ENCODE measurements around the gene ARHGEF3.

Gene ARHGEF3

GRCh38 chr3:56802378-56802745 lies 613 bp upstream of the ARHGEF3 start:
- Histone ChIP-seq H3K27me3 (replicated peaks; ENCODE audit: control insufficient read depth, insufficient read depth, low read length) (no peaks in the 10 kb centered on the region), H3K36me3 (ENCODE audit: control insufficient read depth, insufficient read depth, low read length) (no peaks in the 10 kb centered on the region), H3K4me3 (replicated peaks; ENCODE audit: low read depth, low read length) (peak overlapping the region; percentile 91; the same call in 1 of the 2 replicates)
- no peak for DNase-seq (ENCODE audit: extremely low read depth, insufficient read length)
- no peak for TF ChIP-seq CTCF (IDR thresholded peaks at IDR 0.05; ENCODE audit: insufficient read depth, low read length, poor library complexity, severe bottlenecking)

GRCh38 chr3:56800832-56801661 lies 702 bp downstream of the ARHGEF3 start:
- H3K27me3 ChIP-seq (replicated peaks; ENCODE audit: control insufficient read depth, insufficient read depth, low read length) = no peaks in the 10 kb centered on the region
- DNase-seq (ENCODE audit: extremely low read depth, insufficient read length) = no peak
- H3K36me3 ChIP-seq (ENCODE audit: control insufficient read depth, insufficient read depth, low read length) = no peaks in the 10 kb centered on the region
- H3K4me3 ChIP-seq (replicated peaks; ENCODE audit: low read depth, low read length) = peak overlapping the region; percentile 91
- TF ChIP-seq CTCF (IDR thresholded peaks at IDR 0.05; ENCODE audit: insufficient read depth, low read length, poor library complexity, severe bottlenecking) = no peak

GRCh38 chr3:56800130-56800831 lies 1.5 kb downstream of the ARHGEF3 start:
- peak; percentile 58 for DNase-seq (ENCODE audit: extremely low read depth, insufficient read length)
- Histone ChIP-seq H3K36me3 (ENCODE audit: control insufficient read depth, insufficient read depth, low read length) (no peaks in the 10 kb centered on the region), H3K27me3 (replicated peaks; ENCODE audit: control insufficient read depth, insufficient read depth, low read length) (no peaks in the 10 kb centered on the region), H3K4me3 (replicated peaks; ENCODE audit: low read depth, low read length) (peak overlapping the region; percentile 91)
- no peak for TF ChIP-seq CTCF (IDR thresholded peaks at IDR 0.05; ENCODE audit: insufficient read depth, low read length, poor library complexity, severe bottlenecking)

- Histone ChIP-seq H3K36me3 (ENCODE audit: control insufficient read depth, insufficient read depth, low read length) (no peaks in the 10 kb centered on the region), H3K4me3 (replicated peaks; ENCODE audit: low read depth, low read length) (peak overlapping the region; percentile 91), H3K27me3 (replicated peaks; ENCODE audit: control insufficient read depth, insufficient read depth, low read length) (no peaks in the 10 kb centered on the region)
- DNase-seq (ENCODE audit: extremely low read depth, insufficient read length) = peak; percentile 42
- TF ChIP-seq CTCF (IDR thresholded peaks at IDR 0.05; ENCODE audit: insufficient read depth, low read length, poor library complexity, severe bottlenecking) = peak; percentile 29
Observed at GRCh38 chr3:56799251-56799882, 2.4 kb downstream of the ARHGEF3 start.

GRCh38 chr3:56796996-56797395 lies 4.8 kb downstream of the ARHGEF3 start:
- Histone ChIP-seq H3K27me3 (replicated peaks; ENCODE audit: control insufficient read depth, insufficient read depth, low read length) (no peaks in the 10 kb centered on the region), H3K4me3 (replicated peaks; ENCODE audit: low read depth, low read length) (no peak overlapping the region), H3K36me3 (ENCODE audit: control insufficient read depth, insufficient read depth, low read length) (no peaks in the 10 kb centered on the region)
- TF ChIP-seq CTCF (IDR thresholded peaks at IDR 0.05; ENCODE audit: insufficient read depth, low read length, poor library complexity, severe bottlenecking) = no peak
- no peak for DNase-seq (ENCODE audit: extremely low read depth, insufficient read length)
